Psoas muscle (tissue), 8 donors: ENCODE results near the gene DMRT3. TPM values are rescaled to one million over a fixed set of nuclear protein-coding genes. Genes with fewer than 3 reads are reported as not detected.

Experiments used
- ATAC-seq, 4 donors: fragments of 200-7000 bp; cut with Tn5 transposase; one replicate each; pipeline ENCODE4 v1.9.1; 2020; ENCODE audit warnings: moderate library complexity in 3 of 4, mild to moderate bottlenecking in 2 of 4
- DNase-seq, 2 donors: peaks; one replicate each; pipeline ENCODE4 v3.0.0-alpha.2; 2020
- H3K27ac ChIP-seq: fragments of 200-600 bp; one replicate; pipeline ENCODE4 v1.8.0; 2022
- H3K27me3 ChIP-seq, 3 donors: fragments of 200-600 bp in 1 of 3; one replicate each; pipeline versions ENCODE4 v1.6.1 to v1.8.0; 2013 to 2022; ENCODE audit warnings: low read length in 2 of 3, mild to moderate bottlenecking in 2 of 3, moderate library complexity in 1 of 3; ENCODE audit not compliant: insufficient read depth in 3 of 3
- H3K36me3 ChIP-seq, 2 donors: fragments of 200-600 bp in 1 of 2; one replicate each; pipeline versions ENCODE4 v1.6.1 to v1.8.0; 2013 to 2022; ENCODE audit warnings: low read depth in 1 of 2, mild to moderate bottlenecking in 1 of 2, moderate library complexity in 1 of 2; ENCODE audit not compliant: insufficient read depth in 1 of 2
- H3K4me1 ChIP-seq: fragments of 200-600 bp; one replicate; pipeline ENCODE4 v1.8.0; 2022
- H3K4me3 ChIP-seq: fragments of 200-600 bp; one replicate; pipeline ENCODE4 v1.8.0; 2022; ENCODE audit warnings: mild to moderate bottlenecking
- H3K9me3 ChIP-seq: fragments of 200-600 bp; one replicate; pipeline ENCODE4 v1.8.0; 2022
- CTCF ChIP-seq: fragments of 200-600 bp; IDR thresholded peaks from one replicate; pipeline ENCODE4 v1.8.0; 2022; ENCODE audit warnings: antibody characterized with exemption
- WGBS, 3 donors: extraction: QIAGEN DNeasy Blood & Tissue Kit; methylation state at CpG; one replicate each; pipeline versions ENCODE4 v1.1.6 to v1.1.7; 2013; 5-methylcytosine and 5-hydroxymethylcytosine counted together
- intact Hi-C, 2 donors: fragments of 100-400 bp; cut with DNase I; formaldehyde crosslinking; loops; one replicate each; pipeline versions ENCODE4 v1.11.0 to v1.14.2; 2022
- polyA plus RNA-seq, 3 donors: library from polyadenylated mRNA; stranded (reverse); fragments of 200-250 nt; gene quantifications; one replicate each; pipeline ENCODE4 v1.2.3, GENCODE V29; 2013
- total RNA-seq, 4 donors: library from RNA; stranded (reverse); fragmentation: NEBNext Ultra II Directional in 2 of 4; extraction: Animal tissue kit (Norgen Biotek cat#: 25700) in 2 of 4; gene quantifications; one replicate each; pipeline versions ENCODE4 v1.2.1 to v1.2.4, GENCODE V29; 2021 to 2023
- donor health status: healthy with polysubstance abuse.
- donor health status: DM: no; HTN: no; CAD: no; lungs with moderate emphysema.
- donor health status: Bipolar disorder and iron deficiency.
- donor health status: healthy.
- donor health status: DM: yes; HTN: yes; CAD: no.
- donor health status: DM: no; HTN: no; CAD: no.
- donor health status: DM: no; HTN: no; CAD: no.
- donor health status: DM: yes; HTN: yes; CAD: no.

Gene DMRT3
- total and polyA plus RNA-seq, 7 donors = 0.03 to 0.44 (median 0.12) TPM; not detected in 1

DNA sequence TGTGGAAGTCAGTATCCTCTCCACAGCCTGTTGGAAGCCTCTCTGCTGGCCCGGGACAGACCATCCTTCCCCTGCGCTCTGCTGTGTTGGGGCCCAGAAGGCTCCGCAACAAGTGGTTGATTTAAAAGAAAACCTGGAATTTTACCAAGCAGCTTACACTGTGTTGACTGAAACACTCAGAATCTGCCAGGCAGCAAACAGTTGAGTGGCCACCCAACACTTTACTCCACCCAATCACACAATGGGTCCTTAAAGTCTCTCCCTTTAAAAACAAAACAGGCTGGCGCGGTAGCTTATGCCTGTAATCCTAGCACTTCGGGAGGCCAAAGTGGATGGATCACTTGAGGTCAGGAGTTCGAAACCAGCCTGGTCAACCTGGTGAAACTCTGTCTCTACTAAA is 28.0 kb upstream of the DMRT3 start:
- no peak overlapping the region for H3K27ac ChIP-seq
- DNase-seq = no peak
- no peaks in the 10 kb centered on the region for H3K36me3 ChIP-seq
- H3K4me3 ChIP-seq = no peak overlapping the region
- intact Hi-C loops = no loop called here
- no peaks in the 10 kb centered on the region for H3K4me1 ChIP-seq
- no peaks in the 10 kb centered on the region for H3K9me3 ChIP-seq
- 80 to 85% (median 82%) methylated on average over 7 of the region's 7 CpGs for WGBS, 3 donors
- H3K27me3 ChIP-seq = peaks cover 0 to 24% (median 3%) of the 10 kb centered on the region in 3 donors
- no peak for TF ChIP-seq CTCF
- no peak for ATAC-seq

GRCh38 chr9:950139-950538 is 26.3 kb upstream of the DMRT3 start:
- intact Hi-C loops = no loop called here
- no peaks in the 10 kb centered on the region for H3K36me3 ChIP-seq
- H3K27me3 ChIP-seq = peaks cover 0 to 37% (median 0%) of the 10 kb centered on the region in 3 donors
- no peaks in the 10 kb centered on the region for H3K4me1 ChIP-seq
- WGBS, 3 donors = 50 to 62% (median 60%) methylated on average over 1 of the region's 1 CpG
- no peak for TF ChIP-seq CTCF
- H3K9me3 ChIP-seq = no peaks in the 10 kb centered on the region
- ATAC-seq (no peak), DNase-seq (no peak)
- H3K4me3 ChIP-seq = no peak overlapping the region
- no peak overlapping the region for H3K27ac ChIP-seq

DNA sequence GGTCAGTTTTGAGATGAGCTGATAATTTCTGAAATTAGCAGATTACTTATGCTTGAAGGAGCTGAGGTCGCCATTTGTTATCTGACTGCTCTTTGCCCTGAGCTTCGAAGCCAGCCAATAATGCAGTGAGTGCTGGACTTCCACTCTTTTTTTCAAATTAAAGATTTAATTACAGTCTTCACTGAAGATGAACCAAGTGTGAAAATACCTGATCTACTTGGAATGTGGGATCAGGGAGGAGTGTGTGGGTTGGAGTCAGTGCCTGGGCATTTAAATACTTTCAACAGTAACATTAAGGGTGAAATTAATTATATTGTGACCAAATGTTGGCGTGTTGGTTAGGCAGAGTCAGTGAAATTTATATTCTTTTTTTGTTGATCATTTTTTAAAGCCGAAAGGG is 23.9 kb upstream of the DMRT3 start:
- H3K27ac ChIP-seq = no peak overlapping the region
- H3K9me3 ChIP-seq = no peaks in the 10 kb centered on the region
- peaks cover 0 to 37% (median 0%) of the 10 kb centered on the region in 3 donors for H3K27me3 ChIP-seq
- H3K4me3 ChIP-seq = no peak overlapping the region
- WGBS, 3 donors = 53 to 60% (median 59%) methylated on average over 4 of the region's 4 CpGs
- no peak for DNase-seq
- intact Hi-C loops = no loop called here
- TF ChIP-seq CTCF = no peak
- no peaks in the 10 kb centered on the region for H3K36me3 ChIP-seq
- no peak for ATAC-seq
- no peaks in the 10 kb centered on the region for H3K4me1 ChIP-seq

DNA sequence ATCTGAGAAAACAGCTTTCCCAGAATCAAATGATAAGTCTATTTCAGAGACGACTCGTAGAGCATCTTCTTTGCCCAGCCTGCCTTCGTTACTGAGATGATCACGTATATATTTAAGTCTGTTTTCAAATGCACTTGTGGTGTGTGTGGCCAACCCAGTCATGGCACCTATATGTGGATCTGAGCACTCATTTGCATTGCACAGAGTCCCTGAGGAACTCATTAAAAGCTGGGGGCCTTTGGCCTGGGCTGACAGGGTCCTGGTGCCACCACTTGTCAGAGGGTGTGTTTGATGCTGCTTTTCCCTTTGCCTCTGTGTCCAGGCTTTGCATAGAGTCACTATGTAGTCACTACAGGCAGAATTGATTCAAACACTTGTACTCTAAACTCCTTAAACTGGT is 17.4 kb upstream of the DMRT3 start:
- no peak overlapping the region for H3K27ac ChIP-seq
- WGBS, 3 donors = 87 to 88% (median 87%) methylated on average over 4 of the region's 4 CpGs
- no peaks in the 10 kb centered on the region for H3K36me3 ChIP-seq
- H3K9me3 ChIP-seq = no peaks in the 10 kb centered on the region
- no peak overlapping the region for H3K4me3 ChIP-seq
- no peaks in the 10 kb centered on the region for H3K4me1 ChIP-seq
- intact Hi-C loops = no loop called here
- DNase-seq = no peak
- no peak for TF ChIP-seq CTCF
- no peak for ATAC-seq
- H3K27me3 ChIP-seq = peaks cover 0 to 27% (median 3%) of the 10 kb centered on the region in 3 donors

- 65 to 73% (median 69%) methylated on average over 4 of the region's 4 CpGs for WGBS, 3 donors
- Histone ChIP-seq H3K4me3 (no peak overlapping the region), H3K36me3 (no peaks in the 10 kb centered on the region), H3K4me1 (no peaks in the 10 kb centered on the region), H3K9me3 (no peaks in the 10 kb centered on the region), H3K27ac (no peak overlapping the region), H3K27me3 (peaks cover 3 to 29% (median 3%) of the 10 kb centered on the region in 3 donors)
- DNase-seq = no peak
- TF ChIP-seq CTCF = no peak
- ATAC-seq = no peak
- intact Hi-C loops = no loop called here
These were observed 16.5 kb upstream of the DMRT3 start for GRCh38 chr9:959914-960313.
